Activated T-cell treated with anti-CD3 and anti-CD28 coated beads, Interleukin-2, amount 50 U/mL, for 24 hours (primary cell): ENCODE measurements around the gene LCLAT1.

Experiments
- DNase-seq: peaks from one replicate; pipeline ENCODE4 v3.0.0-alpha.2; 2020
- H3K27ac Mint-ChIP-seq: 2 replicates; pipeline ENCODE4 v1.8.0; 2020; ENCODE audit warnings: mild to moderate bottlenecking, mixed read lengths
- H3K27me3 Mint-ChIP-seq: 2 replicates; pipeline ENCODE4 v1.8.0; 2020; ENCODE audit warnings: mixed read lengths
- H3K36me3 Mint-ChIP-seq: 2 replicates; pipeline ENCODE4 v1.8.0; 2020; ENCODE audit warnings: low read depth, mixed read lengths
- H3K4me1 Mint-ChIP-seq: 2 replicates; pipeline ENCODE4 v1.8.0; 2020; ENCODE audit warnings: low read depth, mixed read lengths
- H3K4me3 Mint-ChIP-seq: 2 replicates; pipeline ENCODE4 v1.8.0; 2020; ENCODE audit warnings: mild to moderate bottlenecking, moderate library complexity, mixed read lengths
- H3K9me3 Mint-ChIP-seq: 2 replicates; pipeline ENCODE4 v1.8.0; 2020; ENCODE audit warnings: mixed read lengths

LCLAT1 gene

DNA sequence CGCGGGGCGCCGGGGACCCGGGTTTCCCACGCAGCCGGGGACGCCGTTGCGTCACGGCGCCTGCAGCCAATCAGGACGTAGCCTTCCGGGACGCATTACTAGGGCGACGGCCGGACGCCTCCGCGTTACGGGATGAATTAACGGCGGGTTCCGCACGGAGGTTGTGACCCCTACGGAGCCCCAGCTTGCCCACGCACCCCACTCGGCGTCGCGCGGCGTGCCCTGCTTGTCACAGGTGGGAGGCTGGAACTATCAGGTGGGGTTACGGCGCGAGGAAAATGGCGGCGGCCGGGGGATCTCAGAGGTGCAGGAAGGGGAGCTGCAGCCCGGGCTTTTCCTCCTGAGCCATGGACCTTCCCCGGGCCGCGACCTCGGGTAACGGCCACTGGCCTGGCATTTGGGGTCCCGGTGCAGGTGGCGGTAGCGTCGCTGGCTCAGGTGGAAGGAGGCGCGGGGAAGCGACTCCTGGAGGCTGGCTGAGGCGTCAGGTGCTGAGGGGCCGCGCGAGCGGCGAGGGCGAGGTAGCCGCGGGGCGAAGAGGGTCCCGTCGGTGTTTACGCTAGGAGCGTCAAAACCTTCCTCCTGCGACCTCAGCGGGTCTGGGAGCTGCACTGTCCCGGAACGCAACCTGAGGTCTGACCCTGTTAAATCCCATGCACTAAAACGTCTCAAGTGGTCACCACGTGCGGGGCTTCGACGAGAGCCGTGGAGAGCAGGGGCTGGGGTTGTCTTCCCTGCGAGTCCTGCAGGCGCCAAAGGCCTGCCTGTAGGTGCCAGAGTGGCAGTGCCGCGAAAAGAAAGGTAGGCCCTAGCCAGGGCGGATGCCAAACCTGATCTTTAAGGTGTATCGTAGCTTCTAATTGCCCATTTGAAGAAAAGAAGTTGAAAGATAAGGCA, at the start of gene LCLAT1:
TSS of gene LCLAT1 (plus strand) at position 98 of the 897 bp plus-strand sequence. CDS start 78,345 bp downstream, outside the sequence.
- no peaks in the 10 kb centered on the region for H3K27me3 Mint-ChIP-seq
- peak; percentile 91 for DNase-seq
- peaks cover 44% of the 10 kb centered on the region for H3K4me1 Mint-ChIP-seq
- peak within 1 kb of the TSS; percentile 93 for H3K4me3 Mint-ChIP-seq
- no peaks in the 10 kb centered on the region for H3K9me3 Mint-ChIP-seq
- peak within 1 kb of the TSS; percentile 98 for H3K27ac Mint-ChIP-seq
- peaks cover 35% of the 10 kb centered on the region for H3K36me3 Mint-ChIP-seq

GRCh38 chr2:30398084-30398873, 48.8 kb upstream of the LCLAT1 start:
- Mint-ChIP-seq H3K4me3 (no peak overlapping the region), H3K36me3 (no peaks in the 10 kb centered on the region), H3K4me1 (peaks cover 1% of the 10 kb centered on the region), H3K9me3 (no peaks in the 10 kb centered on the region), H3K27me3 (no peaks in the 10 kb centered on the region), H3K27ac (no peak overlapping the region)
- no peak for DNase-seq

DNA sequence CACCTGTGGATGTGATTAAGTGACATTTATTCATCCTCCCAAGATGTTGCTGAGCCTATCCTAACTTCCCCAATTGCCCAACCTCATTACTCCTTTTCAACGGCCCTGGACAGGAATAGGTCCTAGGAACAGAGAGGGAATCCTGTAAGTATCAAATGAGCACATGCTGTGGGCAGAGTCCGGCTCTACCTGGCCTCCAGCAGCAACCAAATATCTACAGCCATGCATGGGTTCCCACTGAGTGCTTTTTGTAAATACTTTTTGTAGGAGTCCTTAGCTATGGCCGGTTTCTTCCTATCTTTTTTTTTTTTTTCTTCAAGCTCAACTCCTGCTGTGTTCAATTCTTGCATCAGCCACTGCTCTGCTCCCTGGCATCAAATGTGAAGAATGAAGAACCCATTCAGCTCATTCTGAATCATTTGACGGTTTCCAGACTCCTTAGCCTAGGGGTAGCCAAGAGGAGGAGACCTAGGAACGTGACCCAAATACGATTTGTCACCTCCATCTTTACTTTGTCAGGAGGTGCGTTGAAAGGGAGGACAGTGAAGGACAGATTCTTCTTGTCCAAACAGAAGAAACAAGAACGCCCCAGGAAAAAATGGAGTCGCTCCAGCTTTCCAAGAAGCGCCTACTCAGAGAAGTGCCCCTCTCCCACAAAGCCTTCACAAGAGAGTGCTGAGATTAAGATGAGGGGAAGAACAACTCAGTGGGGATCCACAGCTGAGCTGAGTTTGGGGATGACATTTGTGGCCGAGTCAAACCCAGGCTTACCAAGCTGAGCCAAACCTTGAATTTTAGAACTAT, 46.7 kb upstream of the LCLAT1 start:
- no peak for DNase-seq
- H3K27ac Mint-ChIP-seq, result no peak overlapping the region
- peaks cover 9% of the 10 kb centered on the region for H3K4me1 Mint-ChIP-seq
- no peaks in the 10 kb centered on the region for H3K27me3 Mint-ChIP-seq
- no peaks in the 10 kb centered on the region for H3K36me3 Mint-ChIP-seq
- no peaks in the 10 kb centered on the region for H3K9me3 Mint-ChIP-seq
- no peak overlapping the region for H3K4me3 Mint-ChIP-seq

DNA sequence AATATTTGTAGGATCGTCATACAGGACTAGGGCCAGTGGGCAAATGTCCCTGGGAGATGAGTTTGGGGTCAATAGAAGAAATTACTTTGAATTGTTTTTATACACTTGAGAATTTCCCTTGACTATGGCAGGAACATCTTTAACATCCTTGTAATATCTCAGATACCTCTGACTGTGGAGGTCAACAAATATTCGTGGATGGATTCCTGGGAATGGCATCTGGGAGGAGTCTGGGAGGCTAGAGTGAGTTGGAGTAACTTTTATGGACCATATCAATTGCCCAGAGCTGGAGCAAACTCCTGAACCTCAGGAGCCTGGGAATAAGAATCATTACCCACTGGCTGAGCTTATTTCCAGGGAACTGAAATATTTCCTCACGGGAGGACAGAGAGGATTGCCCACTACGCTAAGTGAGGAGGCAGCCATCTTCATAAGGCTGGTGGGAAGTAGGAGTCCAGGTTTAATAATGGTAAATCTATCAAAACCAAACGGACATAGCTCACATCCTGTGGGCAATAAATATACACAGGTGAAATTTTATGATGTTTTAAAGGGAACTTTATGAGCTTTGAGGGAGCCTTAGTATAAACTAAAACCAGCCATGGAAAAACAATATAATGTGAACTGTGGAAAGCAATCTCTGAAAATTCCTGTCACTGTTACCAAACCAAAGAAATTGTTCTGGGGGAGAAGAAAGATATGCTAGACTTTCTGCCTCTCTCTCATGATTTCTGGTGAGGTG, 44.4 kb upstream of the LCLAT1 start:
- Mint-ChIP-seq H3K36me3 (no peaks in the 10 kb centered on the region), H3K4me1 (peaks cover 10% of the 10 kb centered on the region), H3K27me3 (no peaks in the 10 kb centered on the region), H3K9me3 (no peaks in the 10 kb centered on the region), H3K27ac (no peak overlapping the region), H3K4me3 (no peak overlapping the region)
- no peak for DNase-seq

- DNase-seq, result no peak
- no peak overlapping the region for H3K4me3 Mint-ChIP-seq
- H3K9me3 Mint-ChIP-seq, result no peaks in the 10 kb centered on the region
- no peak overlapping the region for H3K27ac Mint-ChIP-seq
- peaks cover 18% of the 10 kb centered on the region for H3K4me1 Mint-ChIP-seq
- no peaks in the 10 kb centered on the region for H3K27me3 Mint-ChIP-seq
- H3K36me3 Mint-ChIP-seq, result no peaks in the 10 kb centered on the region
Observed at GRCh38 chr2:30403592-30404312, 43.3 kb upstream of the LCLAT1 start.

DNA sequence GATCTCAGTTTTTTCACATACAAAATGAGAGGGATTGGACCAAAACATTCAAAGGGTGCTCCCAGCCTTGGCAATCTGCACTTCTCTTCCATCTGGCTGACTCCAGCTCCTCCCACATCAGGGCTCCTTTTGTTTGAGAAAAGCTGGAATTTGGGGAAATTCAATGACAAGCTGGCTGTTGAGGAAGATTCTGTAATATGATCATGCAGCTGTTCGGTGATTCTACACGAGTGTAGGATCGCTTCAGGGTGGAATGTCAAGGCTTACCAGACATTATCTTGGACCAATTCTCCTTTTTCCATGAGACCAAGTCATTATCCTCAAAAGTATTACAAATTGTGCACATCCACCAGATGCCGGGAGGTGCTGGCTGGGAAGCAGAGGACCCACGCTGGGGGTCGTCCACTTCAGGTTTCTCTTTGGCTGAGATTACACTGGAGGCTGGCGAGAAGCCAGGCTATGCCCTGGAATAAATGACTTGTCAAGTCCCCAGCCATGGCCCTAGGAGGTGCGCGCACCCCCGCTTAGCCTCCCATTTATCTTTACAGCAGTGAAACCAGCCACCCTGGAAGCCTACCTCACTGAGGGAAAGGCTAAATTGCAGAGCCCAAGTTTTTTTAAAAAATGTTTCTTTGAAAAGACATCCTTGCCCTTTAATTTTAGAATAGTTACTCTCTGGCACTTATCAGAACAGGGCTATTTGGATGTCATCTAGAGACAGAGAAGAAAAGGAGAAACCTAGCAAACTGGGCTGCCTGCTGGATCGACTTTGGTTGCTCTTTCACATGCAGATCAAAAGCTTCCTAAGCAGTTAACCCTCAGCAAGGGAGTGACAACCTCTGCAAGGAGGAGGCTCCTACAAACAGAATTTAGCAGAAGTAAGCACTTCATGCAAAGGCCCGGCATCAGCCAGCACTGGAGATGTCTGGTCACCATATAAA, 42.5 kb upstream of the LCLAT1 start:
- Mint-ChIP-seq H3K9me3 (no peaks in the 10 kb centered on the region), H3K27ac (no peak overlapping the region), H3K4me1 (peaks cover 26% of the 10 kb centered on the region), H3K36me3 (no peaks in the 10 kb centered on the region), H3K4me3 (no peak overlapping the region), H3K27me3 (no peaks in the 10 kb centered on the region)
- DNase-seq, result no peak

DNA sequence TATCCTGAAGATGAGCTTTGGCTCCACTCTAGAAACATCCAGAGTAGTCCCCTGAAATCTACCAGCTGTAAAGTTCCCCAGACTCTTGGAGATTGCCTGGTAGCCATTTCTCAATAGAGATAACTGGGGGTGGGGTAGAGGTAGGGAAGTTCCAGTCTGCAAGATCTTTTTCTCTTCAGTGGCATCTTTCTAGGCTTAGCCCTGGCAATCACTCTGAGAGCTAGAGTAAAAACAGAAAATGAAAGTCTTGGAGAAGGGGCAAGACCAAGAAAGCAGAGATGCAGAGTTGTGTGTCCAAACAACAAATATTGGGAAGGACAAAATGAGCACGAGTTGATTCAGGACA, 41.8 kb upstream of the LCLAT1 start:
- Mint-ChIP-seq H3K4me1 (peaks cover 32% of the 10 kb centered on the region), H3K4me3 (no peak overlapping the region), H3K9me3 (no peaks in the 10 kb centered on the region), H3K36me3 (no peaks in the 10 kb centered on the region), H3K27me3 (no peaks in the 10 kb centered on the region), H3K27ac (no peak overlapping the region)
- DNase-seq, result no peak

DNA sequence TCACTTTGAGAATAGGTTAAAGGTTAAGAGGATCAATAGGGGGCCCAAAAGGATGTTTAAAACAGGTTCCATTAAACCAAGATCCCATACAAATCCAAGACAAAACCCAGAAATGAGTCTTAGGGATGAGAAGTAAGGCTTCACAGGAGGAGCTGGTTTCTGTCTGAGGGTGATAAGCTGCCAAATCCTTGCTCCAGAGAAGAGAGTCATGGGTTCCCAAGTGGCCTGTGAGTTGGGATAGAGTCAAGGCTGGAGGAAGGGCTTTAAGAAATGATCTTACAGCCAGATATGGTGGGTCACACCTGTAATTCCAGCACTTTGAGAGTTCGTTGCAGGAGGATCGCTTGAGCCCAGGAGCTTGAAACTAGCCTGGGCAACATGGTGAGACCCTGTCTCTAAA, 40.2 kb upstream of the LCLAT1 start:
- peaks cover 45% of the 10 kb centered on the region for H3K4me1 Mint-ChIP-seq
- H3K27me3 Mint-ChIP-seq, result no peaks in the 10 kb centered on the region
- H3K27ac Mint-ChIP-seq, result no peak overlapping the region

GRCh38 chr2:30408961-30409387, 38.1 kb upstream of the LCLAT1 start:
- peaks cover 45% of the 10 kb centered on the region for H3K4me1 Mint-ChIP-seq

More for the DNA sequence above, 40.2 kb upstream of the LCLAT1 start:
- H3K36me3 Mint-ChIP-seq, result no peaks in the 10 kb centered on the region
- no peaks in the 10 kb centered on the region for H3K9me3 Mint-ChIP-seq
- H3K4me3 Mint-ChIP-seq, result no peak overlapping the region
- DNase-seq, result no peak

GRCh38 chr2:30410217-30410616, 36.8 kb upstream of the LCLAT1 start:
- DNase-seq, result peak; percentile 57
- H3K27me3 Mint-ChIP-seq, result no peaks in the 10 kb centered on the region
- H3K4me1 Mint-ChIP-seq, result peaks cover 39% of the 10 kb centered on the region
- H3K27ac Mint-ChIP-seq, result peak overlapping the region; percentile 87
- peak overlapping the region; percentile 0 for H3K4me3 Mint-ChIP-seq
- no peaks in the 10 kb centered on the region for H3K36me3 Mint-ChIP-seq
- H3K9me3 Mint-ChIP-seq, result no peaks in the 10 kb centered on the region

More at GRCh38 chr2:30408961-30409387, 38.1 kb upstream of the LCLAT1 start:
- H3K27ac Mint-ChIP-seq, result no peak overlapping the region
- DNase-seq, result no peak
- H3K36me3 Mint-ChIP-seq, result no peaks in the 10 kb centered on the region
- no peaks in the 10 kb centered on the region for H3K9me3 Mint-ChIP-seq
- H3K4me3 Mint-ChIP-seq, result no peak overlapping the region
- no peaks in the 10 kb centered on the region for H3K27me3 Mint-ChIP-seq

DNA sequence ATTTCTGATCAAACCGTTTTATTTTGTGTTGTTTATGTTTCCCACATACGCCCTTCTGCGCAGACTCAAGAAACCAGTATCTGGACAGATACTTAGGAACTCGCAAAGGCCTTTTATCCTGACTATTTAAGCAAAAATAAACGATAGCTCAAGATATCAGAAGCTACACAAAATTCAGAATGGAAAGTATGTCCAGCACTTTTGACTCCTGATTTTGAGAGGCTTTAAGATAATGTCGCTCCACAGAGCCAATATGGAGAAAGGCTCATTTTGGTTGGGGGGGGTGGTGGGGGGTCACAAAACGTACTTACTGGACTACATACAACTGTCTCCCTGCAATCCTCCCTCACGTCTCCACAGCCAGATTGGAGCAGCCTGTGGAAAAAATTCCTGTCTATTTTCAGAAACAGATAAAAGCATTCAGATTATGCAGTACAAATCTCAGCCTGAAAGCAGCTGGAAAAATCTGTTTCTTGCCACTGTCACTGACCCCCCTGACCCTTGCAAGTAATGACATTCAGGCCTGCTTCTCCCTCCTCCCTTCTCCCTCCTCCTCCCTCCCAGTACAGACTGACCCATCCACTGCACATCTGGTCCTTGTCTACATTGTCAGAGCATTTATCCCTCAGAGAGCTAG, 34.9 kb upstream of the LCLAT1 start:
- Mint-ChIP-seq H3K27me3 (no peaks in the 10 kb centered on the region), H3K36me3 (no peaks in the 10 kb centered on the region), H3K27ac (no peak overlapping the region), H3K9me3 (no peaks in the 10 kb centered on the region), H3K4me1 (peaks cover 39% of the 10 kb centered on the region), H3K4me3 (no peak overlapping the region)
- DNase-seq, result no peak
